GM23248 (cell line): ENCODE results near the gene IL22. TPM values are rescaled to one million over a fixed set of nuclear protein-coding genes. Genes with fewer than 3 reads are reported as not detected.

ENCODE experiments used
- DNase-seq: peaks from one replicate; pipeline ENCODE4 v3.0.0-alpha.2; 2015
- H2AFZ ChIP-seq: fragments of 200-600 bp; sonication (generic); 2 replicates; pipeline ENCODE4 v1.6.1; 2016; ENCODE audit warnings: antibody characterized with exemption
- H3F3A ChIP-seq: fragments of 200-600 bp; sonication (generic); 2 replicates; pipeline ENCODE4 v1.6.1; 2016; ENCODE audit warnings: mild to moderate bottlenecking, antibody characterized with exemption, mixed run types; ENCODE audit not compliant: insufficient read depth
- H3K27ac ChIP-seq: fragments of 200-600 bp; sonication (generic); 2 replicates; pipeline ENCODE4 v1.5.1; 2016; ENCODE audit warnings: mild to moderate bottlenecking
- H3K27me3 ChIP-seq: fragments of 200-600 bp; sonication (generic); replicated peaks from 2 replicates; pipeline ENCODE4 v1.6.1; 2016; ENCODE audit warnings: mild to moderate bottlenecking; ENCODE audit not compliant: insufficient read depth
- H3K36me3 ChIP-seq: fragments of 200-600 bp; sonication (generic); 2 replicates; pipeline ENCODE4 v1.6.1; 2016; ENCODE audit warnings: low read depth, mild to moderate bottlenecking
- H3K4me1 ChIP-seq: fragments of 200-600 bp; sonication (generic); 2 replicates; pipeline ENCODE4 v1.6.1; 2016; ENCODE audit warnings: mild to moderate bottlenecking; ENCODE audit not compliant: insufficient read depth
- H3K4me2 ChIP-seq: fragments of 200-600 bp; sonication (generic); one replicate; pipeline ENCODE4 v1.6.1; 2016; ENCODE audit warnings: mild to moderate bottlenecking; ENCODE audit not compliant: unreplicated experiment
- H3K4me3 ChIP-seq: fragments of 200-600 bp; sonication (generic); 2 replicates; pipeline ENCODE4 v1.5.1; 2016; ENCODE audit warnings: mild to moderate bottlenecking
- H3K79me2 ChIP-seq: fragments of 200-600 bp; sonication (generic); 2 replicates; pipeline ENCODE4 v1.6.1; 2016; ENCODE audit warnings: mild to moderate bottlenecking; ENCODE audit not compliant: insufficient read depth
- H3K9ac ChIP-seq: fragments of 200-600 bp; sonication (generic); 2 replicates; pipeline ENCODE4 v1.6.1; 2016; ENCODE audit warnings: mild to moderate bottlenecking
- H3K9me2 ChIP-seq: fragments of 200-600 bp; sonication (generic); 2 replicates; pipeline ENCODE4 v1.6.1; 2016; ENCODE audit warnings: mixed run types, mild to moderate bottlenecking, moderate library complexity; ENCODE audit not compliant: insufficient read depth
- H3K9me3 ChIP-seq: fragments of 200-600 bp; sonication (generic); one replicate; pipeline ENCODE4 v1.6.1; 2017; ENCODE audit warnings: low read depth
- H4K20me1 ChIP-seq: fragments of 200-600 bp; sonication (generic); 2 replicates; pipeline ENCODE4 v1.6.0; 2016; ENCODE audit not compliant: insufficient read depth
- EZH2 ChIP-seq: fragments of 200-600 bp; sonication (generic); IDR thresholded peaks from 2 replicates; pipeline ENCODE4 v1.6.1; 2018; ENCODE audit warnings: antibody characterized with exemption, mild to moderate bottlenecking; ENCODE audit not compliant: insufficient read depth, poor library complexity, severe bottlenecking
- EZH2phosphoT487 ChIP-seq: fragments of 200-600 bp; sonication (generic); IDR thresholded peaks from 2 replicates; pipeline ENCODE4 v1.6.1; 2018; ENCODE audit warnings: antibody characterized with exemption, moderate library complexity, mild to moderate bottlenecking, low read depth; ENCODE audit not compliant: insufficient read depth
- WGBS, 2 experiments: methylation state at CpG; one replicate each; pipeline ENCODE4 v1.1.6; 2015 to 2017; ENCODE audit warnings: low lambda C conversion rate in 2 of 2, low coverage in 1 of 2; ENCODE audit errors: missing lambda C conversion rate in 2 of 2; 5-methylcytosine and 5-hydroxymethylcytosine counted together
- in situ Hi-C: fragments of 300-500 bp; cut with MboI; formaldehyde crosslinking; loops from 2 replicates; pipeline ENCODE4 v1.15.0; 2020
- polyA plus RNA-seq: library from polyadenylated mRNA; unstranded; fragments of >200 nt; fragmentation: Nextera tagmentation; extraction: Ambion mirVana; gene quantifications from 2 replicates; pipeline ENCODE4 v1.2.1, GENCODE V29; 2016
- total RNA-seq: library from RNA; depleted of rRNA; stranded (reverse); fragments of >200 nt; shearing (Covaris generic); gene quantifications from 2 replicates; pipeline ENCODE4 v1.2.3, GENCODE V29; 2014

The IL22 gene
- total and polyA plus RNA-seq, 2 experiments from 2014 or later, result not detected

DNA sequence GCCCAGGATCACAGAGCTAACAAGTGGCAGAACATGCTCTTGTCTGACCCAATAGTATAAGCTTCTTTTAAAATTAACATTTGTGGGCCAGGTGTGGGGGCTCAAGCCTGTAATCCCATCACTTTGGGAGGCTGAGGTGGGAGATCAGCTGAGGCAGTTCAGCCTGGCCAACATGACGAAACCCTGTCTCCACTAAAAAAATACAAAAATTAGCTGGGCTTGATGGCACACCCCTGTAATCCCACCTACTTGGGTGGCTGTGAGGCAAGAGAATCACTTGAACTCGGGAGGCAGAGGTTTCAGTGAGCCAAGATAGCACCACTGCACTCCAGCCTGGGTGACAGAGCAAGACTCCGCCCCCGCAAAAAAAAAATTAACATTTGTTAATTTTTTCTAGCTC is 33.0 kb upstream of the IL22 start:
- H3K4me3 ChIP-seq, result no peak overlapping the region

DNA sequence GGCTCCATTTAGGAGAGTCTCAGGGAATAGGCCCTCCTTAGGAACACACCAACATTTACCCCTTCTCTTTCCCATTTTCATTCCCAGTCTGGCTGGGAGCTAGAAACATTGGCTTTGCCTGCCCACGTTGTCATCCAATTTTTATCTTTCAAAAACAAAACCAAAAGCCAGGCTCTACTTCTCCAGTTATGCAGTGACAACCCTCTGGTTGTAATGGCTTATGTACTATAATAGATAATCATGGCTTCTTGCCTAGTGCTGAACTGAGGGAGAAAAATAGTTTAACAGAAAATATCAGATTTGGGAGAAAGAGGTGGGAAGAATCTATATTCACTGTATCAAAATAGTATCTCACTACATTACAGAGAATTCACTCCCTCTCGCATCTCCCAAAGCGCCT is 32.1 kb upstream of the IL22 start:
- no peak for TF ChIP-seq EZH2
- no peak for TF ChIP-seq EZH2phosphoT487
- H3K9ac ChIP-seq, result no peak overlapping the region
- no peaks in the 10 kb centered on the region for H3K4me1 ChIP-seq
- H3K9me2 ChIP-seq, result no peaks in the 10 kb centered on the region
- DNase-seq, result no peak
- H3K27me3 ChIP-seq, result no peaks in the 10 kb centered on the region
- no peak overlapping the region for H3K4me2 ChIP-seq
- in situ Hi-C loops, result no loop called here
- no peaks in the 10 kb centered on the region for H4K20me1 ChIP-seq
- H3K4me3 ChIP-seq, result no peak overlapping the region
- WGBS, 2 experiments, result 75 to 76% methylated on average over 3 of the region's 3 CpGs
- H3K9me3 ChIP-seq, result no peaks in the 10 kb centered on the region
- no peaks in the 10 kb centered on the region for H3K79me2 ChIP-seq
- H3K36me3 ChIP-seq, result no peaks in the 10 kb centered on the region
- H3F3A ChIP-seq, result no peaks in the 10 kb centered on the region
- H3K27ac ChIP-seq, result no peak overlapping the region
- no peak overlapping the region for H2AFZ ChIP-seq

More for the DNA sequence above, 33.0 kb upstream of the IL22 start:
- in situ Hi-C loops, result no loop called here
- no peak for TF ChIP-seq EZH2phosphoT487
- no peak for TF ChIP-seq EZH2
- Histone ChIP-seq H3K4me1 (0 out of 2 replicates have a peak, but pooled peaks cover 8% of the 10 kb centered on the region), H3K9ac (no peak overlapping the region), H3K27me3 (no peaks in the 10 kb centered on the region), H3K9me2 (no peaks in the 10 kb centered on the region), H3K4me2 (no peak overlapping the region), H4K20me1 (no peaks in the 10 kb centered on the region), H3F3A (no peaks in the 10 kb centered on the region), H2AFZ (no peak overlapping the region), H3K36me3 (no peaks in the 10 kb centered on the region), H3K27ac (no peak overlapping the region), H3K79me2 (no peaks in the 10 kb centered on the region), H3K9me3 (no peaks in the 10 kb centered on the region)
- WGBS, 2 experiments, result 76 to 79% methylated on average over 4 of the region's 4 CpGs
- no peak for DNase-seq

- WGBS, 2 experiments, result 83 to 84% methylated on average over 4 of the region's 4 CpGs
- Histone ChIP-seq H2AFZ (no peak overlapping the region), H3K9me3 (no peaks in the 10 kb centered on the region), H3K4me3 (no peak overlapping the region), H3K4me1 (no peaks in the 10 kb centered on the region; the same call in 1 of the 2 replicates), H3K9ac (no peak overlapping the region), H3K27ac (no peak overlapping the region), H3F3A (no peaks in the 10 kb centered on the region), H3K36me3 (no peaks in the 10 kb centered on the region), H3K79me2 (no peaks in the 10 kb centered on the region), H3K4me2 (no peak overlapping the region), H4K20me1 (no peaks in the 10 kb centered on the region), H3K9me2 (no peaks in the 10 kb centered on the region), H3K27me3 (no peaks in the 10 kb centered on the region)
- TF ChIP-seq EZH2 (no peak), EZH2phosphoT487 (no peak)
- in situ Hi-C loops, result no loop called here
- DNase-seq, result no peak
These were observed 28.1 kb upstream of the IL22 start for GRCh38 chr12:68281322-68282077.

DNA sequence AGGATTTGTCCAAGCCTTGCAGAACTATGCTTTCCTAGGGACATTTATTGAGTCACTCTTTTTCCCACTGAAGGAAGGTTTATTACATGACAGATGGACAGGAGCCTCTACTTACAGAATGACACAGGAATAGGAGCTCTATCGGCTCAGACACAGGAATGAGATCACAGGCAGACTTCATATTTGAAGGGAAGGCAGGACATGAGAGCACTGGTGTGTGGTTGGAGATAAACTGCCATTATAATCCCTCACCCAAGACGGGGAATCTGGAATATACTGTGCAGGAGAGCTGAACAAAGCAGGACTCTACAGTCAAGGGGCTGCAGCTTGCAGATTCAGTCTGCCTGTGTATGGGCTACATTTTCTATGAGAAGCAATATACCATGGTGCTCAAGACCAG is 26.8 kb upstream of the IL22 start:
- 70 to 76% methylated on average over 2 of the region's 2 CpGs for WGBS, 2 experiments
- TF ChIP-seq EZH2phosphoT487 (no peak), EZH2 (no peak)

More for the DNA sequence above, 26.8 kb upstream of the IL22 start:
- Histone ChIP-seq H3K79me2 (no peaks in the 10 kb centered on the region), H4K20me1 (no peaks in the 10 kb centered on the region), H3K27ac (no peak overlapping the region), H3K9ac (no peak overlapping the region), H3K9me2 (no peaks in the 10 kb centered on the region), H2AFZ (no peak overlapping the region), H3K4me3 (no peak overlapping the region), H3K4me1 (no peaks in the 10 kb centered on the region; the same call in 1 of the 2 replicates), H3K36me3 (no peaks in the 10 kb centered on the region), H3K27me3 (no peaks in the 10 kb centered on the region), H3K4me2 (no peak overlapping the region), H3K9me3 (no peaks in the 10 kb centered on the region), H3F3A (no peaks in the 10 kb centered on the region)
- no peak for DNase-seq
- in situ Hi-C loops, result no loop called here
